Gastrocnemius medialis (tissue), 4 donors: Measurements from ENCODE around the gene PROKR2. TPM values are rescaled to one million over a fixed set of nuclear protein-coding genes. Genes with fewer than 3 reads are reported as not detected.

Experiments used
- ATAC-seq, 2 donors: fragments of 150-250 bp; one replicate each; pipeline ENCODE4 v1.9.1; 2016
- DNase-seq, 2 donors: peaks; one replicate each; pipeline ENCODE4 v3.0.0-alpha.2; 2019
- H3K27ac ChIP-seq, 4 donors: fragments of 200-600 bp; sonication (generic); 1 replicate in 1 of 4; 2 replicates in 3 of 4; pipeline ENCODE4 v1.5.1; 2016 to 2018; ENCODE audit warnings: mild to moderate bottlenecking in 2 of 4, moderate library complexity in 1 of 4
- H3K27me3 ChIP-seq, 3 donors: fragments of 200-600 bp; sonication (generic) in 2 of 3; 1 replicate in 1 of 3; 2 replicates in 2 of 3; pipeline versions ENCODE4 v1.5.1 to v1.6.0; 2016 to 2019; ENCODE audit warnings: mild to moderate bottlenecking in 1 of 3, moderate library complexity in 1 of 3
- H3K36me3 ChIP-seq, 2 donors: fragments of 200-600 bp; sonication (generic) in 1 of 2; one replicate each; pipeline ENCODE4 v1.5.1; 2017 to 2018
- H3K4me1 ChIP-seq, 2 donors: fragments of 200-600 bp; sonication (generic) in 1 of 2; one replicate each; pipeline ENCODE4 v1.5.1; 2016 to 2017; ENCODE audit warnings: mild to moderate bottlenecking in 2 of 2
- H3K4me3 ChIP-seq, 4 donors: fragments of 200-600 bp; sonication (generic) in 3 of 4; 1 replicate in 1 of 4; 2 replicates in 3 of 4; pipeline ENCODE4 v1.5.1; 2016 to 2019; ENCODE audit warnings: mild to moderate bottlenecking in 2 of 4
- H3K9me3 ChIP-seq, 3 donors: fragments of 200-600 bp; sonication (generic) in 2 of 3; 1 replicate in 1 of 3; 2 replicates in 2 of 3; pipeline ENCODE4 v1.5.1; 2016 to 2019
- POLR2A ChIP-seq, 2 donors: fragments of 450-650 bp; IDR thresholded peaks; one replicate each; pipeline ENCODE4 v1.6.1; 2017; ENCODE audit warnings: antibody characterized with exemption in 2 of 2, mild to moderate bottlenecking in 2 of 2, moderate library complexity in 2 of 2
- in situ Hi-C, 4 donors: fragments of 200-750 bp; cut with MboI; loops; one replicate each; pipeline versions ENCODE4 v1.15.0 to v1.8.0; 2017; ENCODE audit warnings: low sequenced_read_pairs in 4 of 4
- intact Hi-C: fragments of 100-400 bp; cut with DNase I; formaldehyde crosslinking; loops from one replicate; pipeline ENCODE4 v1.15.1; 2023; ENCODE audit warnings: low total_unique reads
- total RNA-seq, 4 donors: library from RNA; depleted of rRNA; stranded (reverse); fragments of >200 nt; gene quantifications; one replicate each; pipeline versions ENCODE4 v1.1.0 to v1.2.3, GENCODE V29; 2016
- TF ChIP-seq, protein P1 (sequence below), 5 experiments: fragments of 450-650 bp in 3 of 5; fragments of 200-600 bp in 2 of 5; sonication (generic) in 2 of 5; IDR thresholded peaks in 4 of 5; conservative IDR thresholded peaks in 1 of 5; 1 replicate in 4 of 5; 2 replicates in 1 of 5; pipeline ENCODE4 v1.5.1; 2016 to 2019; ENCODE audit warnings: antibody characterized with exemption in 5 of 5, mild to moderate bottlenecking in 3 of 5, moderate library complexity in 3 of 5

Gene PROKR2
- total RNA-seq, 4 donors from 2014 or later: not detected

DNA sequence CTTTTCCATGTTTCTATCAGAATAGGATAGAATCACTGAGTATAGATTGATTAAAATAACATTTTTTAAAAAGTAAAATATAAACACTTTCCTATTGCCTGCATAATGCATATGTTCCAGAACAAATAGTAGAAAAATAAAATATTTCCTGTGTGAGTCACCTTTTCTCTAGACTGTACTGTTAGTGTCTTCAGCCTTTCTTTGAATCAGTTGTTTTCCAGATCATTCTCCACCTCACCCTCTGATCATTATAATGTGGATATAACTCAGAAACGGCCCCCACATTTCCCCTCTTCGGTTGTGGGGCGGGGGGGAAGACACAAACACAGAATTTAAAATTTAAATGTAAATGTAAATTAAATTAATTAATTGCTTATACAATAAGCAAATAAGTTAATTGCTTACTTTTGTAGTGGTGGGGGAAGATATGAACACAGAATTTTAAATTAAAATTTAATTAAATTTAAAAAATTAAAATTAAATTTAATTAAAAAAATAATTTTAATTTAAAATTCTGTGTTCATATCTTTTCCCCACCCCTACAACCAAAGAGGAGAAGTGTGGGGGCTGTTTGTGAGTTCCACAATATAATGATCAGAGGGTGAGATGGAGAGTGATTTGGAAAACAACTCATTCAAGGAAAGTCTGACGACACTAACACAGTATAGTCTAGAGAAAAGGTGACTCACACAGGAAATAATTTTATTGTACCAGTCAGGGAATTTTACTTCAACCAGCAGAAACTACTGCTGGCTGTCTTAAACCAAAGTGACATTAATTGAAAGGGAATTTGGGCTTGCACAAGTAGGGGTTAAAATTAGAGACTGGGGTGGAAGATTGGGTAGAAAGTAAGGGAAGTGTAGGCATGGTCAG is 37.1 kb upstream of the PROKR2 start:
- in situ Hi-C loops: no loop called here
- no peak overlapping the region for H3K27ac ChIP-seq
- H3K9me3 ChIP-seq: no peaks in the 10 kb centered on the region
- intact Hi-C loops: no loop called here
- TF ChIP-seq, protein P1, sequence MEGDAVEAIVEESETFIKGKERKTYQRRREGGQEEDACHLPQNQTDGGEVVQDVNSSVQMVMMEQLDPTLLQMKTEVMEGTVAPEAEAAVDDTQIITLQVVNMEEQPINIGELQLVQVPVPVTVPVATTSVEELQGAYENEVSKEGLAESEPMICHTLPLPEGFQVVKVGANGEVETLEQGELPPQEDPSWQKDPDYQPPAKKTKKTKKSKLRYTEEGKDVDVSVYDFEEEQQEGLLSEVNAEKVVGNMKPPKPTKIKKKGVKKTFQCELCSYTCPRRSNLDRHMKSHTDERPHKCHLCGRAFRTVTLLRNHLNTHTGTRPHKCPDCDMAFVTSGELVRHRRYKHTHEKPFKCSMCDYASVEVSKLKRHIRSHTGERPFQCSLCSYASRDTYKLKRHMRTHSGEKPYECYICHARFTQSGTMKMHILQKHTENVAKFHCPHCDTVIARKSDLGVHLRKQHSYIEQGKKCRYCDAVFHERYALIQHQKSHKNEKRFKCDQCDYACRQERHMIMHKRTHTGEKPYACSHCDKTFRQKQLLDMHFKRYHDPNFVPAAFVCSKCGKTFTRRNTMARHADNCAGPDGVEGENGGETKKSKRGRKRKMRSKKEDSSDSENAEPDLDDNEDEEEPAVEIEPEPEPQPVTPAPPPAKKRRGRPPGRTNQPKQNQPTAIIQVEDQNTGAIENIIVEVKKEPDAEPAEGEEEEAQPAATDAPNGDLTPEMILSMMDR (IDR thresholded peaks at IDR 0.05 in 4 of 5, conservative IDR thresholded peaks at IDR 0.05 in 1 of 5): no peak
- TF ChIP-seq POLR2A (IDR thresholded peaks at IDR 0.05): no peak
- no peak for DNase-seq
- no peak overlapping the region for H3K4me3 ChIP-seq
- no peaks in the 10 kb centered on the region for H3K4me1 ChIP-seq
- no peaks in the 10 kb centered on the region for H3K36me3 ChIP-seq
- no peak for ATAC-seq
- H3K27me3 ChIP-seq: no peaks in the 10 kb centered on the region

GRCh38 chr20:5349448-5349847 is 32.7 kb upstream of the PROKR2 start:
- ATAC-seq (no peak), DNase-seq (no peak)
- Histone ChIP-seq H3K36me3 (no peaks in the 10 kb centered on the region), H3K27ac (no peak overlapping the region), H3K27me3 (no peaks in the 10 kb centered on the region), H3K9me3 (no peaks in the 10 kb centered on the region), H3K4me1 (no peaks in the 10 kb centered on the region), H3K4me3 (no peak overlapping the region)
- TF ChIP-seq, protein P1 (IDR thresholded peaks at IDR 0.05 in 4 of 5, conservative IDR thresholded peaks at IDR 0.05 in 1 of 5): no peak
- no peak for TF ChIP-seq POLR2A (IDR thresholded peaks at IDR 0.05)
- in situ Hi-C loops: no loop called here
- intact Hi-C loops: no loop called here

GRCh38 chr20:5342021-5342420 is 25.3 kb upstream of the PROKR2 start:
- intact Hi-C loops (no loop called here), in situ Hi-C loops (no loop called here)
- H3K27ac ChIP-seq: no peak overlapping the region
- no peak overlapping the region for H3K4me3 ChIP-seq
- H3K9me3 ChIP-seq: no peaks in the 10 kb centered on the region
- DNase-seq (no peak), ATAC-seq (no peak)
- no peaks in the 10 kb centered on the region for H3K36me3 ChIP-seq
- no peak for TF ChIP-seq POLR2A (IDR thresholded peaks at IDR 0.05)
- TF ChIP-seq, protein P1 (IDR thresholded peaks at IDR 0.05 in 4 of 5, conservative IDR thresholded peaks at IDR 0.05 in 1 of 5): no peak
- no peaks in the 10 kb centered on the region for H3K27me3 ChIP-seq
- no peaks in the 10 kb centered on the region for H3K4me1 ChIP-seq

DNA sequence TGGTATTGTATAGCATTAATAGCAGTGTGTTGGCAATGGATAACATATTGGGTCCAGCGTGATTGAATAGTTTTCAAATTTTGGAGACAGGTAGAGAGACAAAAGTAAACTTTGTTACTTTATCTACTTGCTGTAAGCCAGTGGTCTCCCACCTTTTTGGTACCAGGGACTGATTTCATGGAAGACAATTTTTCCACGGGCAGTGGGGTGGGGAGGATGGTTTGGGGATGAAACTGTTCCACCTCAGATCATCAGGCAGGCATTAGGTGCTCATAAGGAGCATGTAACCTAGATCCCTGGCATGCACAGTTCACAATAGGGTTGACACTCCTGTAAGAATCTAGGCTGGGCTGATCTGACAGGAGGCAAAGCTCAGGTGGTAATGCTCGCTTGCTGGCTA is 14.6 kb upstream of the PROKR2 start:
- Histone ChIP-seq H3K27ac (no peak overlapping the region), H3K4me3 (no peak overlapping the region), H3K9me3 (no peaks in the 10 kb centered on the region), H3K27me3 (no peaks in the 10 kb centered on the region), H3K4me1 (no peaks in the 10 kb centered on the region), H3K36me3 (no peaks in the 10 kb centered on the region)
- in situ Hi-C loops (no loop called here), intact Hi-C loops (no loop called here)
- no peak for TF ChIP-seq POLR2A (IDR thresholded peaks at IDR 0.05)
- TF ChIP-seq, protein P1 (IDR thresholded peaks at IDR 0.05 in 4 of 5, conservative IDR thresholded peaks at IDR 0.05 in 1 of 5): no peak
- DNase-seq: no peak
- no peak for ATAC-seq
